A549 (cell line): ENCODE data around the gene PRTFDC1. TPM values are rescaled to one million over a fixed set of nuclear protein-coding genes. Genes with fewer than 3 reads are reported as not detected.

Source experiments
- ATAC-seq, 2 experiments: fragments of 200-7000 bp in 1 of 2; fragments of >200 bp in 1 of 2; cut with Nextera tagmentation in 1 of 2; cut with Tn5 transposase in 1 of 2; 3 replicates each; pipeline versions ENCODE4 v1.8.0 to v1.9.1; 2018 to 2020; ENCODE audit warnings: mild to moderate bottlenecking in 1 of 2, moderate library complexity in 1 of 2
- CTCF ChIA-PET: fragments of 300-600 bp; sonication (Branson Sonifier 250); formaldehyde crosslinking; extraction: SDS; loops from one replicate; lab custom pipeline; 2021; ENCODE audit warnings: antibody characterized with exemption, inconsistent platforms; lab: Yijun Ruan, JAX
- POLR2A ChIA-PET: fragments of 350-600 bp; formaldehyde crosslinking; extraction: SDS; loops from one replicate; lab custom pipeline; 2021; ENCODE audit warnings: antibody characterized with exemption, inconsistent platforms; lab: Yijun Ruan, JAX
- DNase-seq, 2 experiments: peaks; one replicate each; pipeline versions ENCODE4 v3.0.0 to v3.0.0-alpha.2; 2011 to 2016; ENCODE audit warnings: low read depth in 1 of 2, low spot score in 1 of 2
- FAIRE-seq: peaks from 2 replicates; lab custom pipeline; 2011; peaks lifted over from hg19 to GRCh38; lab: Jason Lieb, UNC
- H3K27ac ChIP-seq, 2 experiments: fragments of >200 bp; sonication (Bioruptor Twin); formaldehyde crosslinking; 3 replicates each; pipeline ENCODE4 v1.5.1; 2016 to 2017
- H3K4me1 ChIP-seq: fragments of >200 bp; sonication (Bioruptor Twin); formaldehyde crosslinking; 3 replicates; pipeline ENCODE4 v1.6.1; 2016
- H3K4me2 ChIP-seq: fragments of >200 bp; sonication (Bioruptor Twin); formaldehyde crosslinking; 3 replicates; pipeline ENCODE4 v1.6.1; 2016
- H3K4me3 ChIP-seq: fragments of >200 bp; sonication (Bioruptor Twin); formaldehyde crosslinking; 3 replicates; pipeline ENCODE4 v1.5.1; 2016
- H3K9me3 ChIP-seq: fragments of >200 bp; sonication (Bioruptor Twin); formaldehyde crosslinking; 3 replicates; pipeline ENCODE4 v1.6.1; 2016
- CEBPB ChIP-seq, 2 experiments: fragments of >200 bp in 1 of 2; sonication (Bioruptor Twin) in 1 of 2; formaldehyde crosslinking in 1 of 2; IDR thresholded peaks; 2 replicates each; pipeline ENCODE4 v1.6.1; 2012 to 2016
- EHF ChIP-seq: fragments of 250-450 bp; sonication (Bioruptor Pico); IDR thresholded peaks from 2 replicates; pipeline ENCODE4 v1.5.0; 2020; ENCODE audit warnings: mild to moderate bottlenecking
- FOSB ChIP-seq: fragments of 250-450 bp; sonication (Bioruptor Pico); IDR thresholded peaks from 2 replicates; pipeline ENCODE4 v1.5.0; 2020; ENCODE audit warnings: mild to moderate bottlenecking, moderate library complexity
- FOXS1 ChIP-seq: fragments of 250-450 bp; sonication (Bioruptor Pico); IDR thresholded peaks from 2 replicates; pipeline ENCODE4 v1.5.0; 2020; ENCODE audit warnings: mild to moderate bottlenecking, moderate library complexity
- HOXB5 ChIP-seq: fragments of 250-450 bp; sonication (Bioruptor Pico); IDR thresholded peaks from 2 replicates; pipeline ENCODE4 v1.5.0; 2020; ENCODE audit warnings: mild to moderate bottlenecking, moderate library complexity
- JUN ChIP-seq, 2 experiments: fragments of >200 bp; sonication (Bioruptor Twin); formaldehyde crosslinking; IDR thresholded peaks; 2 replicates in 1 of 2; 3 replicates in 1 of 2; pipeline ENCODE4 v1.6.1; 2016 to 2017
- KDM1A ChIP-seq: fragments of 200-600 bp; sonication (generic); IDR thresholded peaks from 2 replicates; pipeline ENCODE4 v1.6.1; 2016; ENCODE audit warnings: low read depth, mild to moderate bottlenecking
- MYC ChIP-seq: IDR thresholded peaks from 2 replicates; pipeline ENCODE4 v1.6.1; 2012; ENCODE audit warnings: mild to moderate bottlenecking, inconsistent platforms, low read length, improper control_type of control experiment, borderline replicate concordance
- PHF8 ChIP-seq: fragments of 200-600 bp; sonication (generic); IDR thresholded peaks from 2 replicates; pipeline ENCODE4 v1.6.1; 2016; ENCODE audit warnings: low read depth, mild to moderate bottlenecking, antibody characterized with exemption, moderate library complexity, borderline replicate concordance
- RCOR1 ChIP-seq: fragments of 150-350 bp; IDR thresholded peaks from 2 replicates; pipeline ENCODE4 v1.6.1; 2014; ENCODE audit warnings: antibody characterized with exemption, low read length, low read depth
- RFX5 ChIP-seq: fragments of 450-650 bp; IDR thresholded peaks from 2 replicates; pipeline ENCODE4 v1.7.1; 2014; ENCODE audit warnings: antibody characterized with exemption, mild to moderate bottlenecking, moderate library complexity
- ZC3H11A ChIP-seq: fragments of 450-650 bp; IDR thresholded peaks from 2 replicates; pipeline ENCODE4 v1.6.1; 2014; ENCODE audit warnings: antibody characterized with exemption, mild to moderate bottlenecking
- ZFP36 ChIP-seq: fragments of 450-650 bp; IDR thresholded peaks from 2 replicates; pipeline ENCODE4 v1.6.1; 2014; ENCODE audit warnings: borderline replicate concordance; ENCODE audit not compliant: partially characterized antibody
- WGBS: methylation state at CpG from one replicate; pipeline ENCODE4 v1.1.6; 2017; ENCODE audit errors: missing lambda C conversion rate; 5-methylcytosine and 5-hydroxymethylcytosine counted together
- polyA plus RNA-seq, 4 experiments: library from polyadenylated mRNA; depleted of rRNA in 3 of 4; stranded (reverse); fragments of >200 nt; fragmentation: RNase III in 1 of 4; extraction: RNeasy Plus Mini Kit Qiagen cat#74134 plus additional on column Dnase treatment in 1 of 4; gene quantifications; 2 replicates in 3 of 4; 3 replicates in 1 of 4; pipeline ENCODE4 v1.2.3, GENCODE V29; 2011 to 2017
- TF ChIP-seq, protein P1 (sequence below): IDR thresholded peaks from 2 replicates; pipeline ENCODE4 v1.6.1; 2012
- TF ChIP-seq, protein P2 (sequence below): IDR thresholded peaks from 2 replicates; pipeline ENCODE4 v1.6.1; 2012
- TF ChIP-seq, protein P3 (sequence below): IDR thresholded peaks from 2 replicates; pipeline ENCODE4 v1.6.1; 2012; ENCODE audit warnings: low read depth, borderline replicate concordance
- TF ChIP-seq, protein P4 (sequence below): fragments of >200 bp; sonication (Bioruptor Twin); formaldehyde crosslinking; IDR thresholded peaks from 3 replicates; pipeline ENCODE4 v1.6.1; 2016
- TF ChIP-seq, protein P5 (sequence below): fragments of 200-600 bp; sonication (generic); IDR thresholded peaks from 2 replicates; pipeline ENCODE4 v1.6.1; 2016; ENCODE audit warnings: antibody characterized with exemption, mild to moderate bottlenecking, moderate library complexity

Gene PRTFDC1
- polyA plus RNA-seq, 2 of the 4 experiments (the other 2 are of a cell fraction), result 35.6 to 39.2 TPM

DNA sequence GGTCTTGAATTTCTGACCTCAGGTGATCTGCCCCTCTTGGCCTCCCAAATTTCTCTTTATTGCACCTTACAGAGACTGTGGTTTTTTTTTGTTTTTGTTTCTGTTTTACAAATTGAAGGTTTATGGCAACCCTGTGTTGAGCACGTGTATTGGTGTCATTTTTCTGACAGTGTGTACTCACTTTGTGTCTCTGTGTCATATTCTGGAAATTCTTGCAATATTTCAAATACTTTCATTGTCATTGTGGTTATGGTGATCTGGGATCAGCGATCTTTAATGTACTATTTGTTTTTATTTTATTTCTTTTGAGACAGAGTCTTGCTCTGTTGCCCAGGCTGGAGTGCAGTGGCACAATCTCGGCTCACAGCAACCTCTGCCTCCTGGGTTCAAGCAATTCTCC is 89.8 kb downstream of the PRTFDC1 start:
- H3K4me3 ChIP-seq, result no peak overlapping the region
- TF ChIP-seq, protein P1, sequence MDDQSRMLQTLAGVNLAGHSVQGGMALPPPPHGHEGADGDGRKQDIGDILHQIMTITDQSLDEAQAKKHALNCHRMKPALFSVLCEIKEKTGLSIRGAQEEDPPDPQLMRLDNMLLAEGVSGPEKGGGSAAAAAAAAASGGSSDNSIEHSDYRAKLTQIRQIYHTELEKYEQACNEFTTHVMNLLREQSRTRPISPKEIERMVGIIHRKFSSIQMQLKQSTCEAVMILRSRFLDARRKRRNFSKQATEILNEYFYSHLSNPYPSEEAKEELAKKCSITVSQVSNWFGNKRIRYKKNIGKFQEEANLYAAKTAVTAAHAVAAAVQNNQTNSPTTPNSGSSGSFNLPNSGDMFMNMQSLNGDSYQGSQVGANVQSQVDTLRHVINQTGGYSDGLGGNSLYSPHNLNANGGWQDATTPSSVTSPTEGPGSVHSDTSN, result no peak
- TF ChIP-seq RFX5, result no peak
- TF ChIP-seq ZC3H11A, result no peak
- no peak for TF ChIP-seq FOXS1 (CRISPR knock-in tag)
- TF ChIP-seq PHF8, result no peak
- no peak for TF ChIP-seq JUN (IDR thresholded peaks at IDR 0.05)
- no peak for TF ChIP-seq ZFP36
- no peak for TF ChIP-seq KDM1A
- TF ChIP-seq, protein P2, sequence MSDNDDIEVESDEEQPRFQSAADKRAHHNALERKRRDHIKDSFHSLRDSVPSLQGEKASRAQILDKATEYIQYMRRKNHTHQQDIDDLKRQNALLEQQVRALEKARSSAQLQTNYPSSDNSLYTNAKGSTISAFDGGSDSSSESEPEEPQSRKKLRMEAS, result no peak
- no peak for TF ChIP-seq MYC
- no peak for TF ChIP-seq FOSB (CRISPR knock-in tag)
- TF ChIP-seq RCOR1, result no peak
- TF ChIP-seq, protein P3, sequence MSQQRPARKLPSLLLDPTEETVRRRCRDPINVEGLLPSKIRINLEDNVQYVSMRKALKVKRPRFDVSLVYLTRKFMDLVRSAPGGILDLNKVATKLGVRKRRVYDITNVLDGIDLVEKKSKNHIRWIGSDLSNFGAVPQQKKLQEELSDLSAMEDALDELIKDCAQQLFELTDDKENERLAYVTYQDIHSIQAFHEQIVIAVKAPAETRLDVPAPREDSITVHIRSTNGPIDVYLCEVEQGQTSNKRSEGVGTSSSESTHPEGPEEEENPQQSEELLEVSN, result no peak
- TF ChIP-seq, protein P4, sequence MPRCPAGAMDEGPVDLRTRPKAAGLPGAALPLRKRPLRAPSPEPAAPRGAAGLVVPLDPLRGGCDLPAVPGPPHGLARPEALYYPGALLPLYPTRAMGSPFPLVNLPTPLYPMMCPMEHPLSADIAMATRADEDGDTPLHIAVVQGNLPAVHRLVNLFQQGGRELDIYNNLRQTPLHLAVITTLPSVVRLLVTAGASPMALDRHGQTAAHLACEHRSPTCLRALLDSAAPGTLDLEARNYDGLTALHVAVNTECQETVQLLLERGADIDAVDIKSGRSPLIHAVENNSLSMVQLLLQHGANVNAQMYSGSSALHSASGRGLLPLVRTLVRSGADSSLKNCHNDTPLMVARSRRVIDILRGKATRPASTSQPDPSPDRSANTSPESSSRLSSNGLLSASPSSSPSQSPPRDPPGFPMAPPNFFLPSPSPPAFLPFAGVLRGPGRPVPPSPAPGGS, result no peak
- no peak for TF ChIP-seq HOXB5 (CRISPR knock-in tag)
- TF ChIP-seq, protein P5, sequence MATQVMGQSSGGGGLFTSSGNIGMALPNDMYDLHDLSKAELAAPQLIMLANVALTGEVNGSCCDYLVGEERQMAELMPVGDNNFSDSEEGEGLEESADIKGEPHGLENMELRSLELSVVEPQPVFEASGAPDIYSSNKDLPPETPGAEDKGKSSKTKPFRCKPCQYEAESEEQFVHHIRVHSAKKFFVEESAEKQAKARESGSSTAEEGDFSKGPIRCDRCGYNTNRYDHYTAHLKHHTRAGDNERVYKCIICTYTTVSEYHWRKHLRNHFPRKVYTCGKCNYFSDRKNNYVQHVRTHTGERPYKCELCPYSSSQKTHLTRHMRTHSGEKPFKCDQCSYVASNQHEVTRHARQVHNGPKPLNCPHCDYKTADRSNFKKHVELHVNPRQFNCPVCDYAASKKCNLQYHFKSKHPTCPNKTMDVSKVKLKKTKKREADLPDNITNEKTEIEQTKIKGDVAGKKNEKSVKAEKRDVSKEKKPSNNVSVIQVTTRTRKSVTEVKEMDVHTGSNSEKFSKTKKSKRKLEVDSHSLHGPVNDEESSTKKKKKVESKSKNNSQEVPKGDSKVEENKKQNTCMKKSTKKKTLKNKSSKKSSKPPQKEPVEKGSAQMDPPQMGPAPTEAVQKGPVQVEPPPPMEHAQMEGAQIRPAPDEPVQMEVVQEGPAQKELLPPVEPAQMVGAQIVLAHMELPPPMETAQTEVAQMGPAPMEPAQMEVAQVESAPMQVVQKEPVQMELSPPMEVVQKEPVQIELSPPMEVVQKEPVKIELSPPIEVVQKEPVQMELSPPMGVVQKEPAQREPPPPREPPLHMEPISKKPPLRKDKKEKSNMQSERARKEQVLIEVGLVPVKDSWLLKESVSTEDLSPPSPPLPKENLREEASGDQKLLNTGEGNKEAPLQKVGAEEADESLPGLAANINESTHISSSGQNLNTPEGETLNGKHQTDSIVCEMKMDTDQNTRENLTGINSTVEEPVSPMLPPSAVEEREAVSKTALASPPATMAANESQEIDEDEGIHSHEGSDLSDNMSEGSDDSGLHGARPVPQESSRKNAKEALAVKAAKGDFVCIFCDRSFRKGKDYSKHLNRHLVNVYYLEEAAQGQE, result no peak
- TF ChIP-seq, all 56 proteins: peak for 0
- Histone ChIP-seq H3K27ac (no peak overlapping the region), H3K4me2 (no peak overlapping the region), H3K4me1 (peaks cover 34% of the 10 kb centered on the region), H3K9me3 (no peaks in the 10 kb centered on the region)
- no peak for DNase-seq
- no peak for ATAC-seq
- FAIRE-seq, result no peak
- POLR2A ChIA-PET, result no interaction called here
- CTCF ChIA-PET, result no interaction called here
- 79% methylated on average over 3 of the region's 3 CpGs for WGBS

DNA sequence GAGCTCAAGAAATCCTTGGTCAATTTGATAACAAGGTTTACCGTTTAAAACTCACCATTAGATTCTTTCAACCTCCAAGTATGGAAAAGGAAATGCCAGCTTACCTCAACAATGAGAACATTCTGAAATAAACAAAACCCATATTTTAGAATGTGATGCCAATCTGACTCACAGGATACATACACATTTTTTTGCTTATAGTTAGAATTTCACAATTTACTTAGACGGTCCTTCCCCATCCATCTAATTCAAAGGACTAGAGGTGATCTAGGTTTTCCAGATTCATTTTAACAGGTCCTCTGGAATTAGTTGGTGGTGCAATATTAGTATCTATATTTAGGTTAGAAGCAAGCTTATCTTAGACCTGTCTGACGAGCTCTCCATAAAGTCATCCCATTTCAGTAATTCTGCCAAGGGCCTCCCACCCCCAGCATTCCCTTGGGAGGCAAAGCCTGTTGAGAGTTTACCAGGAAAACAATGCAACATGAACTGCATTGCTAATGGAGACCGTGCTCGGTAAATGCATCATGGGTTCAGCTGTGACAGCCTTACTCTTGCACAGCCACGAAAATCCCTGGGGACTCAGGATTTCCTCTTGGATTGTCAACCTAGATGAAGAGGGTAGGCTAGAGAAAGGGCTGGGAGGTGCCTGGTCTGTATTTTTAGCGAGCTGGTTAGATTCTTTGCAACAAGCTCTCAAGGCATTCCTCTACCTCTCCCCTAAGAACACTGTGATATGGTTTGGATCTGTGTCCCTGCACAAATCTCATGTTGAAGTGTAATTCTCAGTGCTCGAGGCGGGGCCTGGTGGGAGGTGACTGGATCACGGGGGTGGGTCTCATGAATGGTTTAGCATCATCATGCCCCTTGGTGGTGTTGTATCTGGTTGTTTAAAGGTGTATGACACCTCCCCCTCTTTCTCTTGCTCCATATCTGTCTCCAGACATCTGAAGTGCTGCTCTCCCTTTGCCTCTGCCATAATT is 93.8 kb downstream of the PRTFDC1 start:
- Histone ChIP-seq H3K27ac (peak overlapping the region in 1 of 2 experiments; percentile 45; a peak in 2 of 6 replicates), H3K4me2 (peak overlapping the region; percentile 15; the same call in 1 of the 3 replicates), H3K4me1 (peaks cover 8% of the 10 kb centered on the region), H3K9me3 (no peaks in the 10 kb centered on the region), H3K4me3 (no peak overlapping the region)
- ChIA-PET POLR2A (no interaction called here), CTCF (interaction anchor here (0.7 to 1.5 kb wide), 4 partner anchors 8 to 241 kb away, joined by 3 to 4 read pairs (median 4); no protein-coding TSS in a partner anchor)
- no peak for ATAC-seq
- no peak for FAIRE-seq
- WGBS, result 63% methylated on average over 10 of the region's 10 CpGs
- TF ChIP-seq CEBPB (IDR thresholded peaks at IDR 0.05) (0 out of 4 replicates have a peak, but pooled peaks of 1 of the 2 experiments have one; percentile 36), EHF (CRISPR knock-in tag) (no peak)
- no peak for DNase-seq
